HepG2 (cell line): Measurements from ENCODE around the gene PDE3B. TPM values are rescaled to one million over a fixed set of nuclear protein-coding genes. Genes with fewer than 3 reads are reported as not detected.

Source experiments
- AGO2 ChIP-seq: fragments of 200-400 bp; formaldehyde crosslinking; optimal IDR thresholded peaks from 2 replicates; pipeline ENCODE3; 2017; ENCODE audit warnings: mild to moderate bottlenecking, low read depth, low read length, moderate library complexity
- CC2D1A ChIP-seq: sonication (generic); formaldehyde crosslinking; IDR thresholded peaks from 2 replicates; pipeline ENCODE4 v1.8.1; 2023; ENCODE audit warnings: mild to moderate bottlenecking, missing genetic modification reagents
- FOXK1 ChIP-seq: sonication (generic); formaldehyde crosslinking; IDR thresholded peaks from 2 replicates; pipeline ENCODE4 v1.4.0; 2020; ENCODE audit warnings: low read depth, missing genetic modification reagents, borderline replicate concordance
- GATA4 ChIP-seq: sonication (generic); IDR thresholded peaks from 2 replicates; pipeline ENCODE4 v1.6.1; 2016; ENCODE audit warnings: antibody characterized with exemption, low read depth, borderline replicate concordance
- KLF16 ChIP-seq, 2 experiments: sonication (generic) in 1 of 2; formaldehyde crosslinking in 1 of 2; IDR thresholded peaks; 2 replicates each; pipeline versions ENCODE4 v1.6.1 to v1.8.0; 2016 to 2023; ENCODE audit warnings: missing genetic modification reagents in 2 of 2, missing compliant biosample characterization in 1 of 2
- MATR3 ChIP-seq: sonication (generic); formaldehyde crosslinking; IDR thresholded peaks from 2 replicates; pipeline ENCODE4 v1.4.0; 2020; ENCODE audit warnings: missing genetic modification reagents
- MYC ChIP-seq: sonication (generic); formaldehyde crosslinking; IDR thresholded peaks from 2 replicates; pipeline ENCODE4 v1.9.0; 2021; ENCODE audit warnings: missing genetic modification reagents, borderline replicate concordance
- NCOA5 ChIP-seq: sonication (generic); formaldehyde crosslinking; IDR thresholded peaks from 2 replicates; pipeline ENCODE4 v1.4.0; 2020; ENCODE audit warnings: missing genetic modification reagents
- NCOR1 ChIP-seq: fragments of 200-600 bp; sonication (generic); IDR thresholded peaks from 2 replicates; pipeline ENCODE4 v1.7.0; 2017; ENCODE audit warnings: antibody characterized with exemption, low read length, borderline replicate concordance
- NR0B2 ChIP-seq: sonication (generic); formaldehyde crosslinking; IDR thresholded peaks from 2 replicates; pipeline ENCODE4 v1.4.0; 2020; ENCODE audit warnings: mild to moderate bottlenecking, missing genetic modification reagents
- PRPF4 ChIP-seq: fragments of 200-400 bp; formaldehyde crosslinking; IDR thresholded peaks from 2 replicates; pipeline ENCODE4 v1.6.1; 2016; ENCODE audit warnings: low read length, low read depth; ENCODE audit not compliant: poor library complexity, severe bottlenecking
- RAD51 ChIP-seq: fragments of 450-650 bp; IDR thresholded peaks from 2 replicates; pipeline ENCODE4 v1.6.1; 2016; ENCODE audit warnings: borderline replicate concordance
- RFX3 ChIP-seq: IDR thresholded peaks from 2 replicates; pipeline ENCODE4 v1.6.1; 2016; ENCODE audit warnings: missing biosample characterization, missing genetic modification reagents
- SIX4 ChIP-seq: sonication (generic); formaldehyde crosslinking; IDR thresholded peaks from 2 replicates; pipeline ENCODE4 v1.4.0; 2020; ENCODE audit warnings: missing genetic modification reagents
- ZC3H13 ChIP-seq: sonication (generic); formaldehyde crosslinking; IDR thresholded peaks from 2 replicates; pipeline ENCODE4 v1.8.1; 2023; ENCODE audit warnings: mild to moderate bottlenecking, missing genetic modification reagents, moderate library complexity
- ZNF274 ChIP-seq: sonication (generic); formaldehyde crosslinking; IDR thresholded peaks from 2 replicates; pipeline ENCODE4 v1.5.1; 2020; ENCODE audit warnings: mild to moderate bottlenecking, missing genetic modification reagents
- ZNF280D ChIP-seq: sonication (generic); formaldehyde crosslinking; IDR thresholded peaks from 2 replicates; pipeline ENCODE4 v1.5.1; 2020; ENCODE audit warnings: mild to moderate bottlenecking, missing genetic modification reagents
- ZNF382 ChIP-seq: sonication (generic); formaldehyde crosslinking; IDR thresholded peaks from 2 replicates; pipeline ENCODE4 v1.5.0; 2020; ENCODE audit warnings: missing genetic modification reagents, mild to moderate bottlenecking, borderline replicate concordance
- ZNF83 ChIP-seq: sonication (generic); formaldehyde crosslinking; IDR thresholded peaks from 2 replicates; pipeline ENCODE4 v1.4.0; 2020; ENCODE audit warnings: missing genetic modification reagents, mild to moderate bottlenecking, borderline replicate concordance
- polyA plus RNA-seq, 8 experiments: library from polyadenylated mRNA; depleted of rRNA in 3 of 8; stranded (reverse) in 7 of 8; unstranded in 1 of 8; fragments of >200 nt; fragmentation: Illumina TruSeq in 4 of 8; extraction: Trizol in 4 of 8; gene quantifications; 2 replicates each; pipeline versions ENCODE4 v1.2.1 to v1.2.3, GENCODE V29; 2011 to 2016; ENCODE audit warnings: low read depth in 4 of 8, missing spikeins in 1 of 8, mixed read lengths in 1 of 8; ENCODE audit not compliant: insufficient read depth in 1 of 8
- total RNA-seq, 5 experiments: library from RNA; depleted of rRNA; stranded (reverse); fragments of >200 nt; fragmentation: Illumina TruSeq; extraction: Trizol; gene quantifications; 2 replicates each; pipeline ENCODE4 v1.2.3, GENCODE V29; 2016; ENCODE audit warnings: low read depth in 1 of 5
- TF ChIP-seq, protein P1 (sequence below): sonication (generic); formaldehyde crosslinking; IDR thresholded peaks from 2 replicates; pipeline ENCODE4 v1.4.0; 2020; ENCODE audit warnings: missing genetic modification reagents
- TF ChIP-seq, protein P2 (sequence below): IDR thresholded peaks from 2 replicates; pipeline ENCODE4 v1.6.1; 2018; ENCODE audit warnings: missing genetic modification reagents
- TF ChIP-seq, protein P3 (sequence below): IDR thresholded peaks from 2 replicates; pipeline ENCODE4 v1.6.1; 2016; ENCODE audit warnings: mild to moderate bottlenecking

The PDE3B gene
- total and polyA plus RNA-seq, 2 of the 13 experiments (the other 11 are each of a cell fraction or from before 2014, with no cell fraction given) = 14.1 to 26.5 TPM

- TF ChIP-seq, protein P1, sequence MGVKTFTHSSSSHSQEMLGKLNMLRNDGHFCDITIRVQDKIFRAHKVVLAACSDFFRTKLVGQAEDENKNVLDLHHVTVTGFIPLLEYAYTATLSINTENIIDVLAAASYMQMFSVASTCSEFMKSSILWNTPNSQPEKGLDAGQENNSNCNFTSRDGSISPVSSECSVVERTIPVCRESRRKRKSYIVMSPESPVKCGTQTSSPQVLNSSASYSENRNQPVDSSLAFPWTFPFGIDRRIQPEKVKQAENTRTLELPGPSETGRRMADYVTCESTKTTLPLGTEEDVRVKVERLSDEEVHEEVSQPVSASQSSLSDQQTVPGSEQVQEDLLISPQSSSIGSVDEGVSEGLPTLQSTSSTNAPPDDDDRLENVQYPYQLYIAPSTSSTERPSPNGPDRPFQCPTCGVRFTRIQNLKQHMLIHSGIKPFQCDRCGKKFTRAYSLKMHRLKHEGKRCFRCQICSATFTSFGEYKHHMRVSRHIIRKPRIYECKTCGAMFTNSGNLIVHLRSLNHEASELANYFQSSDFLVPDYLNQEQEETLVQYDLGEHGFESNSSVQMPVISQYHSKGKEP (CRISPR knock-in tag) = no peak
- no peak for TF ChIP-seq MATR3
- TF ChIP-seq ZNF274 = no peak
- no peak for TF ChIP-seq FOXK1
- TF ChIP-seq PRPF4 = no peak
- TF ChIP-seq, protein P2, sequence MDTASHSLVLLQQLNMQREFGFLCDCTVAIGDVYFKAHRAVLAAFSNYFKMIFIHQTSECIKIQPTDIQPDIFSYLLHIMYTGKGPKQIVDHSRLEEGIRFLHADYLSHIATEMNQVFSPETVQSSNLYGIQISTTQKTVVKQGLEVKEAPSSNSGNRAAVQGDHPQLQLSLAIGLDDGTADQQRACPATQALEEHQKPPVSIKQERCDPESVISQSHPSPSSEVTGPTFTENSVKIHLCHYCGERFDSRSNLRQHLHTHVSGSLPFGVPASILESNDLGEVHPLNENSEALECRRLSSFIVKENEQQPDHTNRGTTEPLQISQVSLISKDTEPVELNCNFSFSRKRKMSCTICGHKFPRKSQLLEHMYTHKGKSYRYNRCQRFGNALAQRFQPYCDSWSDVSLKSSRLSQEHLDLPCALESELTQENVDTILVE (CRISPR knock-in tag) = no peak
- no peak for TF ChIP-seq ZNF83 (CRISPR knock-in tag)
- no peak for TF ChIP-seq GATA4
- TF ChIP-seq, protein P3, sequence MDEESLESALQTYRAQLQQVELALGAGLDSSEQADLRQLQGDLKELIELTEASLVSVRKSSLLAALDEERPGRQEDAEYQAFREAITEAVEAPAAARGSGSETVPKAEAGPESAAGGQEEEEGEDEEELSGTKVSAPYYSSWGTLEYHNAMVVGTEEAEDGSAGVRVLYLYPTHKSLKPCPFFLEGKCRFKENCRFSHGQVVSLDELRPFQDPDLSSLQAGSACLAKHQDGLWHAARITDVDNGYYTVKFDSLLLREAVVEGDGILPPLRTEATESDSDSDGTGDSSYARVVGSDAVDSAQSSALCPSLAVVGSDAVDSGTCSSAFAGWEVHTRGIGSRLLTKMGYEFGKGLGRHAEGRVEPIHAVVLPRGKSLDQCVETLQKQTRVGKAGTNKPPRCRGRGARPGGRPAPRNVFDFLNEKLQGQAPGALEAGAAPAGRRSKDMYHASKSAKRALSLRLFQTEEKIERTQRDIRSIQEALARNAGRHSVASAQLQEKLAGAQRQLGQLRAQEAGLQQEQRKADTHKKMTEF (CRISPR knock-in tag) = peak; percentile 78
- TF ChIP-seq CC2D1A (CRISPR knock-in tag) = no peak
- TF ChIP-seq AGO2 = no peak
- TF ChIP-seq NCOR1 = no peak; the same call in 1 of the 2 replicates
- TF ChIP-seq ZC3H13 (CRISPR knock-in tag) = no peak
- TF ChIP-seq NR0B2 (CRISPR knock-in tag) = no peak
- no peak for TF ChIP-seq ZNF280D (CRISPR knock-in tag)
- TF ChIP-seq RAD51 = no peak
- no peak for TF ChIP-seq NCOA5 (CRISPR knock-in tag)
- TF ChIP-seq SIX4 (CRISPR knock-in tag) = no peak; the same call in 1 of the 2 replicates
- no peak for TF ChIP-seq KLF16 (CRISPR knock-in tag; IDR thresholded peaks at IDR 0.05)
- TF ChIP-seq ZNF382 (CRISPR knock-in tag) = no peak
- no peak for TF ChIP-seq MYC (CRISPR knock-in tag)
- no peak for TF ChIP-seq RFX3
These were observed 23.7 kb upstream of the PDE3B start (continued) for GRCh38 chr11:14619603-14620531.
